Progenitor cell of endocrine pancreas (in vitro differentiated cells): ENCODE results near the gene MRGPRG. TPM values are rescaled to one million over a fixed set of nuclear protein-coding genes. Genes with fewer than 3 reads are reported as not detected.

Experiments
- DNase-seq: peaks from one replicate; pipeline ENCODE4 v3.0.0; 2021; ENCODE audit warnings: low spot score; ENCODE audit not compliant: unreplicated experiment
- H3K27ac Mint-ChIP-seq: 2 replicates; pipeline ENCODE4 v1.8.0; 2021; ENCODE audit warnings: mild to moderate bottlenecking, moderate library complexity, mixed read lengths
- H3K27me3 Mint-ChIP-seq: 2 replicates; pipeline ENCODE4 v1.8.0; 2021; ENCODE audit warnings: mixed read lengths
- H3K36me3 Mint-ChIP-seq: 2 replicates; pipeline ENCODE4 v1.8.0; 2022; ENCODE audit warnings: mixed read lengths; ENCODE audit not compliant: insufficient read depth
- H3K4me1 Mint-ChIP-seq: 2 replicates; pipeline ENCODE4 v1.8.0; 2021; ENCODE audit warnings: low read depth, mixed read lengths
- H3K4me3 Mint-ChIP-seq: 2 replicates; pipeline ENCODE4 v1.8.0; 2021; ENCODE audit warnings: low read depth, mild to moderate bottlenecking, moderate library complexity, mixed read lengths
- H3K9me3 Mint-ChIP-seq: 2 replicates; pipeline ENCODE4 v1.8.0; 2021; ENCODE audit warnings: low read depth, mixed read lengths
- CTCF ChIP-seq: fragments of 200-600 bp; sonication (generic); IDR thresholded peaks from one replicate; pipeline ENCODE4 v1.5.0; 2021; ENCODE audit warnings: antibody characterized with exemption, mild to moderate bottlenecking; ENCODE audit not compliant: unreplicated experiment
- total RNA-seq: library from RNA; stranded (reverse); gene quantifications from 2 replicates; pipeline ENCODE4 v1.2.1, GENCODE V29; 2021

Gene MRGPRG
- total RNA-seq, 1 donor from 2014 or later = not detected

- H3K27me3 Mint-ChIP-seq = peaks cover 70% of the 10 kb centered on the region
- H3K4me1 Mint-ChIP-seq = no peaks in the 10 kb centered on the region
- no peaks in the 10 kb centered on the region for H3K9me3 Mint-ChIP-seq
- no peak overlapping the region for H3K27ac Mint-ChIP-seq
- no peaks in the 10 kb centered on the region for H3K36me3 Mint-ChIP-seq
- no peak for TF ChIP-seq CTCF
- no peak for DNase-seq
- no peak overlapping the region for H3K4me3 Mint-ChIP-seq
These were observed 663 bp downstream of the MRGPRG start for GRCh38 chr11:3217818-3218482.

- no peak for DNase-seq
- Mint-ChIP-seq H3K4me1 (no peaks in the 10 kb centered on the region), H3K4me3 (no peak overlapping the region), H3K27ac (no peak overlapping the region), H3K9me3 (peaks cover 6% of the 10 kb centered on the region), H3K27me3 (peaks cover 70% of the 10 kb centered on the region), H3K36me3 (no peaks in the 10 kb centered on the region)
- no peak for TF ChIP-seq CTCF
These were observed 2.5 kb downstream of the MRGPRG start for GRCh38 chr11:3216027-3216525.

- H3K9me3 Mint-ChIP-seq = peaks cover 6% of the 10 kb centered on the region
- no peak for TF ChIP-seq CTCF
- H3K4me3 Mint-ChIP-seq = no peak overlapping the region
- DNase-seq = no peak
- H3K4me1 Mint-ChIP-seq = no peaks in the 10 kb centered on the region
- no peak overlapping the region for H3K27ac Mint-ChIP-seq
- peaks cover 65% of the 10 kb centered on the region for H3K27me3 Mint-ChIP-seq
- H3K36me3 Mint-ChIP-seq = no peaks in the 10 kb centered on the region
These were observed 3.1 kb downstream of the MRGPRG start for GRCh38 chr11:3215346-3216026.

- H3K36me3 Mint-ChIP-seq = no peaks in the 10 kb centered on the region
- no peak overlapping the region for H3K27ac Mint-ChIP-seq
- peaks cover 64% of the 10 kb centered on the region for H3K27me3 Mint-ChIP-seq
- DNase-seq = no peak
- H3K4me3 Mint-ChIP-seq = no peak overlapping the region
- peaks cover 6% of the 10 kb centered on the region for H3K9me3 Mint-ChIP-seq
- no peak for TF ChIP-seq CTCF
- H3K4me1 Mint-ChIP-seq = no peaks in the 10 kb centered on the region
These were observed 4.3 kb downstream of the MRGPRG start for GRCh38 chr11:3214420-3214699.

GRCh38 chr11:3213659-3214419 is 4.8 kb downstream of the MRGPRG start:
- no peak for TF ChIP-seq CTCF

More at GRCh38 chr11:3213659-3214419, 4.8 kb downstream of the MRGPRG start:
- Mint-ChIP-seq H3K27ac (no peak overlapping the region), H3K36me3 (no peaks in the 10 kb centered on the region), H3K4me1 (no peaks in the 10 kb centered on the region), H3K27me3 (peaks cover 64% of the 10 kb centered on the region), H3K4me3 (no peak overlapping the region), H3K9me3 (peaks cover 6% of the 10 kb centered on the region)
- DNase-seq = no peak
